ENCODE data around the gene CEP20.
"Not testable (repeated sequence)": the region's sequence is repeated elsewhere in the genome, so short reads cannot be mapped to it uniquely, and the experiment has no call there.

The CEP20 gene, protein sequence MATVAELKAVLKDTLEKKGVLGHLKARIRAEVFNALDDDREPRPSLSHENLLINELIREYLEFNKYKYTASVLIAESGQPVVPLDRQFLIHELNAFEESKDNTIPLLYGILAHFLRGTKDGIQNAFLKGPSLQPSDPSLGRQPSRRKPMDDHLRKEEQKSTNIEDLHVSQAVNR

DNA sequence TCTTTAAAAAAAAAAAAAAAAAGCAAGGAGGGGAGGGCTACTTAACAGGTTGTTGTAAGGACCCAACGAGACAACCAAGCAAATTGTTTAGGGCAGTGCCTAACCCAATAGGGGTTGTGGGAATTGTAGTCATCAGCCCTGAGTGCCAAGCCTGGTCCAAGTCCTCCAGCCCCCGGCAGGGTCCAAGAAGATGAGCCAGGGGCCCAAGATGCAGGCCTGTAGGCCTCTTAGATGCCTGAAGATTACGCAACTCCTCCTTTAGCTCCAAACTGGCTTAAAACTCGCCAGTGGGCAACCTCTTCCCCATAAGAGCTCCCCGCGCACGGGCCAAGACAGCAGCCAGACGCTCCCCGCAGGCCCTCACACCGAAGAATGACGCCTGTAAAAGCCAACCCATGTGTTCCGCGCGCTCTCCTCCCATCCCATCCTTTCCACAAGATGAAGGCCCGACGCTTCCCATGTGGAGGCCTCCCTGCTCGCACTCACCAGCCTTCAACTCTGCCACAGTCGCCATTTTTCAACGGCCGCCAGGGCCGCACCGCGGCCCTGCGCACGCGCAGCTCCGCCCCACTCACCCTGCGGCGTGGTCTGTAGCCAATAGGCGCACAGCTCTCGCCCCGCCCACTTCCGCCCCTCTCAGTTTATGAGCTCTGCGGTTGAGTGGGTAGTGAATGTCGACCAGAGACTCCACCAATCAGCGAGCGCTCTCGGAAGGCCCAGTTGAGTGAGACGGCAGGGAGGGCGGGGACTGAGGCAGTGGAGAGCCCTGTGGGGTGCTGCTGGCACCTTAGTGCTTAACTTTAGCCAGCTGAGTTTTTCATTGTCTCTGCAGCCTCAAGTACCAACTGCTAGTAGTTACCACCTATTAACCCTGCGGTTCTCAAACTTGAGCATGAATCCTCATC lies at the start of gene CEP20:
CEP20 (minus strand) TSS at position 532 of the 905 bp plus-strand sequence; CDS start at position 514, 18 bp downstream.
- peak within 1 kb of the TSS; percentile 72 to 96 for H3K4me3 ChIP-seq (replicated peaks in 1 of 2; ENCODE audit: low read depth in 2 of 2, low read length in 2 of 2)
- TF ChIP-seq, protein P1, sequence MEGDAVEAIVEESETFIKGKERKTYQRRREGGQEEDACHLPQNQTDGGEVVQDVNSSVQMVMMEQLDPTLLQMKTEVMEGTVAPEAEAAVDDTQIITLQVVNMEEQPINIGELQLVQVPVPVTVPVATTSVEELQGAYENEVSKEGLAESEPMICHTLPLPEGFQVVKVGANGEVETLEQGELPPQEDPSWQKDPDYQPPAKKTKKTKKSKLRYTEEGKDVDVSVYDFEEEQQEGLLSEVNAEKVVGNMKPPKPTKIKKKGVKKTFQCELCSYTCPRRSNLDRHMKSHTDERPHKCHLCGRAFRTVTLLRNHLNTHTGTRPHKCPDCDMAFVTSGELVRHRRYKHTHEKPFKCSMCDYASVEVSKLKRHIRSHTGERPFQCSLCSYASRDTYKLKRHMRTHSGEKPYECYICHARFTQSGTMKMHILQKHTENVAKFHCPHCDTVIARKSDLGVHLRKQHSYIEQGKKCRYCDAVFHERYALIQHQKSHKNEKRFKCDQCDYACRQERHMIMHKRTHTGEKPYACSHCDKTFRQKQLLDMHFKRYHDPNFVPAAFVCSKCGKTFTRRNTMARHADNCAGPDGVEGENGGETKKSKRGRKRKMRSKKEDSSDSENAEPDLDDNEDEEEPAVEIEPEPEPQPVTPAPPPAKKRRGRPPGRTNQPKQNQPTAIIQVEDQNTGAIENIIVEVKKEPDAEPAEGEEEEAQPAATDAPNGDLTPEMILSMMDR (IDR thresholded peaks at IDR 0.05; ENCODE audit: low read depth, low read length) = no peak
- peak; percentile 99 for DNase-seq (ENCODE audit: low read depth in 2 of 2)

DNA sequence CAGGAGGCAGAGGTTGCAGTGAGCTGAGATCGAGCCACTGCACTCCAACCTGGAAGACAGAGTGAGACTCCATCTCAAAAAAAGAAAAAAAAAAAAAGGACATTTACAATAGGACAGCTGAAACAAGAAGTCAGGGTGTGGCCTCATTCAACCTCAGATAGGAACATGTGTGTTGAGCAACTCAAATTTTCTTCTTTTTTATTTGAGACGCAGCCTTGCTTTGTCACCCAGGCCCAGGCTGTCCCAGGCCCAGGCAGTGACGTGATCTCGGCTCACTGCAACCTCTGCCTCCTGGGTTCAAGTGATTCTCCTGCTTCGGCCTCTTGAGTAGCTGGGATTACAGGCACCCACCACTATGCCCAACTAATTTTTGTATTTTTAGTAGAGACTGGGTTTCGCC lies 48.4 kb upstream of the CEP20 start:
- not testable (repeated sequence) for DNase-seq (ENCODE audit: low read depth in 2 of 2); H3K4me3 ChIP-seq (replicated peaks in 1 of 2; ENCODE audit: low read depth in 2 of 2, low read length in 2 of 2)

DNA sequence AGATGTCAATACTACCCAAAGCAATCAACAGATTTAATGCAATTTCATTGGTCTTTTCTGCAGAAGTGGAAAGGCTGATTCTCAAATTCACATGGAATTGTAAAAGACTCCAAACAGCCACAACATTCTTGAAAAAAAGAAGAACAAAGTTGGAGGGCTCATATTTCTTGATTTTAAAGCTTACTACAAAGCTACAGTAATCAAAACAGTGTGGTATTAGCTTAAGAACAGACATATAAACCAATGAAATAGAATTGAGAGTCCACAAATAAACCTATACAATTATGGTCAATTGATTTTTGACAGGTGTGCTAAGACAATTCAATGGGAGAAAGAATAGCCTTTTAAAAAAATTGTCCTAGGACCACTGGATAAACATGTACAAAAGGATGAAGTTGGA lies 46.6 kb upstream of the CEP20 start:
- H3K4me3 ChIP-seq (replicated peaks in 1 of 2; ENCODE audit: low read depth in 2 of 2, low read length in 2 of 2) = no peak overlapping the region
- DNase-seq (ENCODE audit: low read depth in 2 of 2) = no peak
- TF ChIP-seq, protein P1 (IDR thresholded peaks at IDR 0.05; ENCODE audit: low read depth, low read length) = no peak

DNA sequence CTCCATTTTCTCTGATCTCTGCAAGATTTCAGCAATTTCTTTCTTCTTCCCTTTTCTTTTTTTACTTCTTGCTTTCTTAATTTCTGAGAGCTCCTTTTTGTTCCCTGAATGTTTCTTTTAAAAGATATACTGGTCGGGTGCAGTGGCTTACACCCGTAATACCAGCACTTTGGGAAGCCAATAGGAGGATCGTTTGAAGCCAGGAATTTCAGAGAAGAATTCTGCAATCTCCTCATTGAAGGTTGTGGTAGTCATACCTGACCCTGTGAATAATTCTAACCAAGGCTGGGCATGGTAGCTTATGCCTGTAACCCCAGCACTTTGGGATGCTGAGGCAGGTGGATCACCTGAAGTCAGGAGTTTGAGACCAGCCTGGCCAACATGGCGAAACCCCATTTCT lies 45.4 kb upstream of the CEP20 start:
- no peak for DNase-seq (ENCODE audit: low read depth in 2 of 2)
- TF ChIP-seq, protein P1 (IDR thresholded peaks at IDR 0.05; ENCODE audit: low read depth, low read length) = no peak
- H3K4me3 ChIP-seq (replicated peaks in 1 of 2; ENCODE audit: low read depth in 2 of 2, low read length in 2 of 2) = no peak overlapping the region

DNA sequence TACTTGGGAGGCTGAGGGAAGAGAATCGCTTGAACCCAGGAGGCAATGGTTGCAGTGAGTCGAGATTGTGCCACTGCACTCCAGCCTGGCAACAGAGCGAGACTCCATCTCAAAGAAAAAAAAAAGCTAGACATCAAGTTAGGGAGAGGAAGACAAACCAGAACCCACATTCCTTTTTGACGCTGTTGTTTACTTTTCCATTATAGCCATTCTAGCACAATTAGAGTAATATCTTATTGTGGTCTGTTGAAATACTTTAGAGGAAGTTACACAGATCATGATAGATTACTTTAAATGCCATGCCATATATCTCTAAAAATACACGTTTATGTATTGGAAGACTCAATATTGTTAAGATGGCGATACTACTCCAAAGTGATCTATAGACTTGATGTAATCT lies 44.5 kb upstream of the CEP20 start:
- TF ChIP-seq, protein P1 (IDR thresholded peaks at IDR 0.05; ENCODE audit: low read depth, low read length) = no peak
- DNase-seq (ENCODE audit: low read depth in 2 of 2) = no peak
- H3K4me3 ChIP-seq (replicated peaks in 1 of 2; ENCODE audit: low read depth in 2 of 2, low read length in 2 of 2) = no peak overlapping the region

DNA sequence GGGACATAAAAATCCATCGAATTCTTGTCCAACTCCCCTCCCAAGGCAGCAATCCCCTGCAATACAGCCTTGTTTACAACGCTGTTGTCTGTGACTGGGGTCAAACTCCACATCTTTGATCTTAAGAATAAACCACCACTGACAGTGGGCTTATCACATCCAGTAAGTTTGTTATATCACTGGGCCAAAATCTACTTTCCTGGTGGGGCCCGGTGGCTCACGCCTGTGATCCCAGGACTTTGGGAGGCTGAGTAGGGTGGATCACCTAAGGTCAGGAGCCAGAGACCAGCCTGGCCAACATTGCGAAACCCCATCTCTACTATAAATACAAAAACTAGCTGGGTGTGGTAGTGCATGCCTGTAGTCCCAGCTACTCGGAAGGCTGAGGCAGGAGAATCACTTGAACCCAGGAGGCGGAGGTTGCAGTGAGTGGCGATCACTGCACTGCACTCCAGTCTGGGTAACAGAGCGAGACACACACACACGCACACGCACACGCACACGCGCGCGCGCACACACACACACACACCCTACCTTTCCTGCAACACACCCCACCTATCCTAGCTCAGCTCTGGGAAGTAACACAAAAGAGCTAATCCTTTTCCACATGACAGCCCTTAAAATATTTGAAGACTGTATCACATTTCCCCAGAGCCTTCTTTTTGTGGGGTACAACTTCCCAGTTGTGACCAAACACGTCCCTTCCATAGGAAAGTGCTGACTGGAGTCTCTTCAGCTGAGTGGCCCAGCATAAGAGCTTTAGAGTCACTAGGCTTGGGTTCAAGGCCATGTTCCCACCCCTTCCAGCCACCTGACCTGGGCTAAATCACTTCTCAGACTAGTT lies 40.1 kb upstream of the CEP20 start:
- no peak overlapping the region for H3K4me3 ChIP-seq (replicated peaks in 1 of 2; ENCODE audit: low read depth in 2 of 2, low read length in 2 of 2)
- DNase-seq (ENCODE audit: low read depth in 2 of 2) = no peak
- TF ChIP-seq, protein P1 (IDR thresholded peaks at IDR 0.05; ENCODE audit: low read depth, low read length) = no peak

DNA sequence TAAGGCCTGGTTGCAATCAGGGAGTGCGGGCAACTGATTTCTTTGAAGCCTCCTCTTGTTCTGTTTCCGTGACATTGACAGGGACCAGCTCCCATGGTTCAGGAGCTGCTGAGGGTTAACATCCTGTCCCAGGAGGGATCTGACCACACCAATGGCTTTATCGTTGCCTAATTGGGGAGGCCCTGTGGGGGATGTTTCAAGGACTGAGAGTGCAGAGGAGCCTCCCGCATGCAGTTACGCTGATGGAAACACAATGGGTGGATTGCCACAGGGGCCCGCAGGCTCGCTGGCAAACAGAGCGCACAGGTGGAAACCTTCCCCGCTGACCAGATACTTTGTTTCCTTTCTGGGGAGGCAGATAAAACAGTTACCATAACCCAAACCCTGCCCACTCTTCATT lies 37.2 kb upstream of the CEP20 start:
- DNase-seq (ENCODE audit: low read depth in 2 of 2) = no peak
- H3K4me3 ChIP-seq (replicated peaks in 1 of 2; ENCODE audit: low read depth in 2 of 2, low read length in 2 of 2) = no peak overlapping the region
- TF ChIP-seq, protein P1 (IDR thresholded peaks at IDR 0.05; ENCODE audit: low read depth, low read length) = no peak

Data from cardiac fibroblast (primary cell).